ENCODE data around the gene SLX1A. TPM values are rescaled to one million over a fixed set of nuclear protein-coding genes. Genes with fewer than 3 reads are reported as not detected.
"Not testable (repeated sequence)": the region's sequence is repeated elsewhere in the genome, so short reads cannot be mapped to it uniquely, and the experiment has no call there.

SLX1A gene
- total RNA-seq, 1 donor from 2014 or later = 36.9 TPM

GRCh38 chr16:30211414-30211813, 17.7 kb downstream of the SLX1A start:
- not testable (repeated sequence) for H3K27me3 Mint-ChIP-seq (ENCODE audit: low read depth); H3K36me3 Mint-ChIP-seq (ENCODE audit: low read depth); H3K4me3 Mint-ChIP-seq (ENCODE audit: unreplicated experiment); H3K27ac Mint-ChIP-seq (ENCODE audit: unreplicated experiment); H3K4me1 Mint-ChIP-seq (ENCODE audit: low read depth); DNase-seq (ENCODE audit: low spot score); H3K9me3 Mint-ChIP-seq (ENCODE audit: low read depth)

- H3K27me3 Mint-ChIP-seq (ENCODE audit: low read depth); H3K9me3 Mint-ChIP-seq (ENCODE audit: low read depth); H3K27ac Mint-ChIP-seq (ENCODE audit: unreplicated experiment); H3K36me3 Mint-ChIP-seq (ENCODE audit: low read depth); H3K4me1 Mint-ChIP-seq (ENCODE audit: low read depth); H3K4me3 Mint-ChIP-seq (ENCODE audit: unreplicated experiment): not testable (repeated sequence)
- DNase-seq (ENCODE audit: low spot score) = peak; percentile 80
These were observed 23.4 kb downstream of the SLX1A start for GRCh38 chr16:30217082-30217481.

Other genes with a start within 250 kb of the SLX1A start
- gene TMEM219, start 231.8 kb upstream of the SLX1A start, total RNA-seq = 111 to 122 TPM (median 120 TPM) in 3 replicates
- 50.0 to 56.6 TPM (median 50.1 TPM) in 3 replicates for gene TAOK2, start 220.0 kb upstream of the SLX1A start, total RNA-seq
- gene HIRIP3, start 198.3 kb upstream of the SLX1A start, total RNA-seq = 8.4 to 14.0 TPM (median 9.9 TPM) in 3 replicates
- 57.1 to 68.5 TPM (median 64.6 TPM) in 3 replicates for gene INO80E, start 197.6 kb upstream of the SLX1A start, total RNA-seq
- 0.15 to 0.29 TPM in 2 of 3 replicates, not detected in the other for gene DOC2A, start 182.8 kb upstream of the SLX1A start, total RNA-seq
- not detected in 3 replicates for gene C16orf92, start 170.7 kb upstream of the SLX1A start, total RNA-seq
- 0.28 to 0.77 TPM (median 0.44 TPM) in 3 replicates for gene TLCD3B, start 162.6 kb upstream of the SLX1A start, total RNA-seq
- gene ALDOA, start 128.1 kb upstream of the SLX1A start, total RNA-seq = 865 to 1,101 TPM (median 1,094 TPM) in 3 replicates
- 81.0 to 90.3 TPM (median 84.7 TPM) in 3 replicates for gene PPP4C, start 117.9 kb upstream of the SLX1A start, total RNA-seq
- 0.34 to 0.59 TPM (median 0.55 TPM) in 3 replicates for gene TBX6, start 102.0 kb upstream of the SLX1A start, total RNA-seq
- gene YPEL3, start 97.7 kb upstream of the SLX1A start, total RNA-seq = 23.3 to 31.9 TPM (median 28.1 TPM) in 3 replicates
- gene GDPD3, start 80.3 kb upstream of the SLX1A start, total RNA-seq = 1.9 to 3.2 TPM (median 2.2 TPM) in 3 replicates
- 40.9 to 42.0 TPM (median 41.9 TPM) in 3 replicates for gene MAPK3, start 70.7 kb upstream of the SLX1A start, total RNA-seq
- gene CORO1A, start 10.3 kb upstream of the SLX1A start, total RNA-seq = 2.2 to 3.0 TPM (median 2.9 TPM) in 3 replicates
- 86.5 to 101 TPM (median 97.5 TPM) in 3 replicates for gene BOLA2B, start 209 bp upstream of the SLX1A start, total RNA-seq
- 14.1 to 16.6 TPM (median 14.7 TPM) in 3 replicates for gene SULT1A3, start 5.4 kb downstream of the SLX1A start, total RNA-seq
- gene NPIPB13, start 54.6 kb downstream of the SLX1A start, total RNA-seq = 5.6 to 9.9 TPM (median 9.8 TPM) in 3 replicates
- gene CD2BP2, start 161.4 kb downstream of the SLX1A start, total RNA-seq = 53.2 to 61.0 TPM (median 55.8 TPM) in 3 replicates
- gene TBC1D10B, start 176.6 kb downstream of the SLX1A start, total RNA-seq = 43.3 to 48.6 TPM (median 44.2 TPM) in 3 replicates
- gene MYL11, start 180.9 kb downstream of the SLX1A start, total RNA-seq = 0.82 to 2.2 TPM (median 1.4 TPM) in 3 replicates
- gene SEPTIN1, start 188.7 kb downstream of the SLX1A start, total RNA-seq = 0.85 to 1.7 TPM (median 1.3 TPM) in 3 replicates
- gene ZNF48, start 201.5 kb downstream of the SLX1A start, total RNA-seq = 10.6 to 11.8 TPM (median 10.8 TPM) in 3 replicates
- 10.2 to 16.3 TPM (median 10.8 TPM) in 3 replicates for gene ZNF771, start 213.7 kb downstream of the SLX1A start, total RNA-seq
- gene DCTPP1, start 236.2 kb downstream of the SLX1A start, total RNA-seq = 25.5 to 33.8 TPM (median 26.4 TPM) in 3 replicates